Endodermal cell (in vitro differentiated cells): ENCODE results near the gene TRPM4. TPM values are rescaled to one million over a fixed set of nuclear protein-coding genes. Genes with fewer than 3 reads are reported as not detected.
"Not testable (repeated sequence)": the region's sequence is repeated elsewhere in the genome, so short reads cannot be mapped to it uniquely, and the experiment has no call there.

Source experiments
- DNase-seq: peaks from one replicate; pipeline ENCODE4 v3.0.0-alpha.2; 2017
- H3K27ac ChIP-seq: 2 replicates; pipeline ENCODE4 v1.5.1; 2013; ENCODE audit warnings: mild to moderate bottlenecking, low read depth, low read length, moderate library complexity
- H3K27me3 ChIP-seq: 2 replicates; pipeline ENCODE4 v1.6.1; 2013; ENCODE audit warnings: mild to moderate bottlenecking, low read length, moderate library complexity; ENCODE audit not compliant: insufficient read depth, control insufficient read depth, poor library complexity, severe bottlenecking
- H3K36me3 ChIP-seq: 2 replicates; pipeline ENCODE4 v1.7.0; 2013; ENCODE audit warnings: mild to moderate bottlenecking, low read length, moderate library complexity; ENCODE audit not compliant: control insufficient read depth, insufficient read depth
- H3K4me1 ChIP-seq: one replicate; pipeline ENCODE4 v1.7.0; 2013; ENCODE audit warnings: low read length; ENCODE audit not compliant: control insufficient read depth, insufficient read depth
- H3K4me3 ChIP-seq: 2 replicates; pipeline ENCODE4 v1.5.1; 2013; ENCODE audit warnings: mild to moderate bottlenecking, low read length, moderate library complexity
- H3K9ac ChIP-seq: 2 replicates; pipeline ENCODE4 v1.6.1; 2013; ENCODE audit warnings: mild to moderate bottlenecking, low read length, moderate library complexity; ENCODE audit not compliant: poor library complexity, severe bottlenecking; ENCODE audit errors: extremely low read depth
- H3K9me3 ChIP-seq: 2 replicates; pipeline ENCODE4 v1.6.1; 2013; ENCODE audit warnings: mild to moderate bottlenecking, low read length, moderate library complexity; ENCODE audit not compliant: control insufficient read depth
- H3K27ac Mint-ChIP-seq: 2 replicates; pipeline ENCODE4 v1.8.0; 2020; ENCODE audit warnings: mixed read lengths
- H3K27me3 Mint-ChIP-seq: 2 replicates; pipeline ENCODE4 v1.8.0; 2021; ENCODE audit warnings: mild to moderate bottlenecking, mixed read lengths; ENCODE audit not compliant: insufficient read depth
- H3K36me3 Mint-ChIP-seq: 2 replicates; pipeline ENCODE4 v1.8.0; 2020; ENCODE audit warnings: low read depth, mixed read lengths
- H3K4me1 Mint-ChIP-seq: 2 replicates; pipeline ENCODE4 v1.8.0; 2020; ENCODE audit warnings: mixed read lengths
- H3K4me3 Mint-ChIP-seq: 2 replicates; pipeline ENCODE4 v1.8.0; 2020; ENCODE audit warnings: mild to moderate bottlenecking, moderate library complexity, mixed read lengths
- H3K9me3 Mint-ChIP-seq: 2 replicates; pipeline ENCODE4 v1.8.0; 2020; ENCODE audit warnings: mild to moderate bottlenecking, mixed read lengths
- WGBS, 2 experiments: methylation state at CpG; one replicate each; pipeline versions ENCODE4 v1.1.5 to v1.1.7; 2013; ENCODE audit warnings: missing lambda C conversion rate in 2 of 2, mixed read lengths in 1 of 2; ENCODE audit not compliant: insufficient coverage in 1 of 2, insufficient read length in 1 of 2; 5-methylcytosine and 5-hydroxymethylcytosine counted together
- total RNA-seq, 2 donors: library from RNA; stranded (reverse); fragmentation: NEBNext Ultra II Directional in 1 of 2; extraction: Animal tissue kit (Norgen Biotek cat#: 25700) in 1 of 2; gene quantifications; 2 replicates in 1 of 2; 3 replicates in 1 of 2; pipeline ENCODE4 v1.2.1, GENCODE V29; 2021
- TF ChIP-seq, protein P1 (sequence below): fragments of 200-600 bp; sonication (generic); conservative IDR thresholded peaks from 2 replicates; pipeline ENCODE4 v1.5.0; 2021; ENCODE audit warnings: antibody characterized with exemption, mild to moderate bottlenecking

Gene TRPM4
- total RNA-seq, 2 donors from 2014 or later = 22.0 to 33.3 TPM

DNA sequence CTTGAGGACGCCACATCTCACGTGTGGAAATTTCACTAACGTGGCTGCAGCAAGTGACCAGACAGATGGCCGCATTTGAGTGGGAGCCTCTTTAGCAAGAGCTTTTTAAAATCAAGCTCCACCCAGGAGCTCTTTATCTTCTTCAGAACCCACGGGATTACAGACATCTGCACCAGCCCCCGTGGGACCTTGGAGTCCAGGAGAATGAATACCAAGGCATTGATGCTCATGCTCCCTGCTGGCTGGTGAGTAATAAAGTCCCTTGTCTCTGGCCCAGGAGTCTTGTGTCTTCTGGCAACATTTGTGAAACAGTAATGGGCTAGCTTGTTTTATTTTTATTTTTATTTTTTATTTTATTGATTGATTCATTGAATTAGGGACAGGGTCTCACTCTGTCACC lies 64.4 kb downstream of the TRPM4 start:
- no peaks in the 10 kb centered on the region for H3K27me3 ChIP-seq
- H3K27ac ChIP-seq = no peak overlapping the region
- WGBS, 2 experiments = 86 to 100% methylated on average over 3 to 6 of the region's 6 CpGs
- Mint-ChIP-seq H3K9me3 (no peaks in the 10 kb centered on the region), H3K4me1 (no peaks in the 10 kb centered on the region), H3K4me3 (no peak overlapping the region), H3K36me3 (no peaks in the 10 kb centered on the region), H3K27ac (no peak overlapping the region), H3K27me3 (peaks cover 10% of the 10 kb centered on the region)
- no peaks in the 10 kb centered on the region for H3K9me3 ChIP-seq
- no peak overlapping the region for H3K4me3 ChIP-seq
- H3K4me1 ChIP-seq = no peaks in the 10 kb centered on the region
- TF ChIP-seq, protein P1, sequence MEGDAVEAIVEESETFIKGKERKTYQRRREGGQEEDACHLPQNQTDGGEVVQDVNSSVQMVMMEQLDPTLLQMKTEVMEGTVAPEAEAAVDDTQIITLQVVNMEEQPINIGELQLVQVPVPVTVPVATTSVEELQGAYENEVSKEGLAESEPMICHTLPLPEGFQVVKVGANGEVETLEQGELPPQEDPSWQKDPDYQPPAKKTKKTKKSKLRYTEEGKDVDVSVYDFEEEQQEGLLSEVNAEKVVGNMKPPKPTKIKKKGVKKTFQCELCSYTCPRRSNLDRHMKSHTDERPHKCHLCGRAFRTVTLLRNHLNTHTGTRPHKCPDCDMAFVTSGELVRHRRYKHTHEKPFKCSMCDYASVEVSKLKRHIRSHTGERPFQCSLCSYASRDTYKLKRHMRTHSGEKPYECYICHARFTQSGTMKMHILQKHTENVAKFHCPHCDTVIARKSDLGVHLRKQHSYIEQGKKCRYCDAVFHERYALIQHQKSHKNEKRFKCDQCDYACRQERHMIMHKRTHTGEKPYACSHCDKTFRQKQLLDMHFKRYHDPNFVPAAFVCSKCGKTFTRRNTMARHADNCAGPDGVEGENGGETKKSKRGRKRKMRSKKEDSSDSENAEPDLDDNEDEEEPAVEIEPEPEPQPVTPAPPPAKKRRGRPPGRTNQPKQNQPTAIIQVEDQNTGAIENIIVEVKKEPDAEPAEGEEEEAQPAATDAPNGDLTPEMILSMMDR = no peak
- no peak for DNase-seq
- H3K9ac ChIP-seq = no peak overlapping the region
- H3K36me3 ChIP-seq = no peaks in the 10 kb centered on the region

DNA sequence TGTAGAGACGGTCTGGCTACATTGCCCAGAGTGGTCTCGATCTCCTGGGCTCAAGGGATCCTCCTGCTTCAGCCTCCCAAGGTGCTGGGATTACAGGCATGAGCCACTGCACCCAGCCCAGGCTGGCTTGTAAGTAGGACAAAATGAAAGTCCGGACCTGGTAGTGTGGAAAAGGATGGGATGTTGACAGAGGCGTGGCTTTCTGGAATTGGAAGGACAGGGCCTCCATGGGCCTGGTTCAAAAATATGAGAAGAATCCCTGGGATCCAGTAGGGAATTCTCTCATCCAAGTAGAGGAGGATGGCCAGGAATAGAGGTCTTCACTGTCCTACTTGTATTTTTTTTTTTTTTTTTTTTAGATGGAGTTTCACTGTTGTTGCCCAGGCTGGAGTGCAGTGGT lies 64.9 kb downstream of the TRPM4 start:
- no peak for DNase-seq
- TF ChIP-seq, protein P1 = no peak
- no peak overlapping the region for H3K27ac ChIP-seq
- no peaks in the 10 kb centered on the region for H3K4me1 ChIP-seq
- Mint-ChIP-seq H3K9me3 (no peaks in the 10 kb centered on the region), H3K4me3 (no peak overlapping the region), H3K27me3 (peaks cover 7% of the 10 kb centered on the region), H3K36me3 (no peaks in the 10 kb centered on the region), H3K4me1 (no peaks in the 10 kb centered on the region), H3K27ac (no peak overlapping the region)
- WGBS, 2 experiments = 78 to 89% methylated on average over 4 of the region's 4 CpGs
- no peak overlapping the region for H3K4me3 ChIP-seq
- no peaks in the 10 kb centered on the region for H3K27me3 ChIP-seq
- no peaks in the 10 kb centered on the region for H3K9me3 ChIP-seq
- no peaks in the 10 kb centered on the region for H3K36me3 ChIP-seq
- no peak overlapping the region for H3K9ac ChIP-seq

DNA sequence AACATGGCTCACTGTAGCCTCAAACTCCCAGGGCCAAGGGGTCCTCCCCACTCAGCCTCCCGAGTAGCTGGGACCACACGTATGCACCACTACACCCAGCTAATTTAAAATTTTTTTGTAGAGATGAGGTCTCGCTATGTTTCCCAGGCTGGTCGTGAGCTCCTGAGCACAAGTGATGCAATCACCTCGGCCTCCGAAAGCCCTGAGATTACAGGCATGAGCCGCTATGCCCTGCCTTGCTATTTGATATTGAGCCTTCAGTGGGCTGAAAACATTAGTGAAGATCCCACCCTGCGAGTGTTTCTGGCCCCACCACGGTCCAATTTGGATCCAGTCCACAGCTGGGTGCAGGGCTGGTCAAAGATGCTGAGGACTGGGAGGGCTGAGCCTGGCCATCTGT lies 65.9 kb downstream of the TRPM4 start:
- Histone ChIP-seq H3K9ac (no peak overlapping the region), H3K36me3 (no peaks in the 10 kb centered on the region), H3K27ac (no peak overlapping the region), H3K4me3 (no peak overlapping the region), H3K27me3 (no peaks in the 10 kb centered on the region), H3K9me3 (no peaks in the 10 kb centered on the region), H3K4me1 (no peaks in the 10 kb centered on the region)
- Mint-ChIP-seq H3K27me3 (peaks cover 7% of the 10 kb centered on the region), H3K36me3 (no peaks in the 10 kb centered on the region), H3K9me3 (no peaks in the 10 kb centered on the region), H3K4me1 (no peaks in the 10 kb centered on the region), H3K27ac (no peak overlapping the region), H3K4me3 (no peak overlapping the region)
- no peak for DNase-seq
- TF ChIP-seq, protein P1 = no peak
- 85 to 89% methylated on average over 5 to 9 of the region's 9 CpGs for WGBS, 2 experiments

DNA sequence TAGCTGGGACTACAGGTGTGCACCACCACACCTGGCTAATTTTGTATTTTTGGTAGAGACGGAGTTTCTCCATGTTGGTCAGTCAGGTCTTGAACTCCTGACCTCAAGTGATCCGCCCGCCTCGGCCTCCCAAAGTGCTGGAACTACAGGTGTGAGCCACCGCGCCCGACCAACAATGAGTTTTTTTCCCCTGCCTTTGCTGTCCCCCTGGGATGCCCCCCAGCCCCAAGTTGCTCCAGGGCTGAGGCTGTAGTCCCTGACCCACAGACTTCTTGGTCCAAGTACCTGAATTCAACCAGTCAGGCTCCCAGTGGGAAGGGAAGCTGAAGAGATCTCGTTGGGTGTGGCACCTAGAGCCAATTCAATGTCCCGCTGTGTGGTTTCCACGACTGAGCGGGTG lies 66.8 kb downstream of the TRPM4 start:
- H3K9me3 ChIP-seq, H3K4me3 Mint-ChIP-seq, H3K4me1 Mint-ChIP-seq, H3K36me3 ChIP-seq, H3K36me3 Mint-ChIP-seq, H3K9me3 Mint-ChIP-seq, DNase-seq, H3K27me3 ChIP-seq, H3K27ac ChIP-seq, H3K4me3 ChIP-seq, H3K27me3 Mint-ChIP-seq, H3K9ac ChIP-seq, H3K4me1 ChIP-seq, H3K27ac Mint-ChIP-seq: not testable (repeated sequence)
- 86 to 95% methylated on average over 10 to 11 of the region's 11 CpGs for WGBS, 2 experiments
